Activated T-helper 2 cell treated with anti-CD3 and anti-CD28 coated beads, Interferon-gamma antibody, Interleukin-2, Interleukin-4, amounts not matched to agents 10 μg/mL and 5 μg/mL and 100 μg/mL, durations not matched to agents 14 hours and 24 hours and 36 hours (primary cell): Measurements from ENCODE around the gene CNTNAP2. TPM values are rescaled to one million over a fixed set of nuclear protein-coding genes. Genes with fewer than 3 reads are reported as not detected.
A peak's percentile ranks its signal among the peaks of the same experiment; 100 is the strongest.

Source experiments
- DNase-seq: peaks from one replicate; pipeline ENCODE4 v3.0.0; 2021; ENCODE audit warnings: low spot score
- H3K27ac Mint-ChIP-seq: one replicate; pipeline ENCODE4 v1.8.0; 2021; ENCODE audit warnings: mixed read lengths
- H3K27me3 Mint-ChIP-seq: one replicate; pipeline ENCODE4 v1.8.0; 2021; ENCODE audit warnings: low read depth, mixed read lengths
- H3K36me3 Mint-ChIP-seq: one replicate; pipeline ENCODE4 v1.8.0; 2021; ENCODE audit warnings: low read depth, mixed read lengths
- H3K4me1 Mint-ChIP-seq: one replicate; pipeline ENCODE4 v1.8.0; 2021; ENCODE audit warnings: low read depth, mixed read lengths
- H3K4me3 Mint-ChIP-seq: one replicate; pipeline ENCODE4 v1.8.0; 2021; ENCODE audit warnings: low read depth, mild to moderate bottlenecking, moderate library complexity, mixed read lengths
- H3K9me3 Mint-ChIP-seq: one replicate; pipeline ENCODE4 v1.8.0; 2021; ENCODE audit warnings: mixed read lengths
- intact Hi-C: fragments of 100-400 bp; cut with micrococcal nuclease; formaldehyde crosslinking; loops from one replicate; pipeline ENCODE4 v1.15.1; 2023
- total RNA-seq: library from RNA; stranded (reverse); gene quantifications from 2 replicates; pipeline ENCODE4 v1.2.3, GENCODE V29; 2022

CNTNAP2 gene
- total RNA-seq, 1 donor from 2014 or later, result not detected

DNA sequence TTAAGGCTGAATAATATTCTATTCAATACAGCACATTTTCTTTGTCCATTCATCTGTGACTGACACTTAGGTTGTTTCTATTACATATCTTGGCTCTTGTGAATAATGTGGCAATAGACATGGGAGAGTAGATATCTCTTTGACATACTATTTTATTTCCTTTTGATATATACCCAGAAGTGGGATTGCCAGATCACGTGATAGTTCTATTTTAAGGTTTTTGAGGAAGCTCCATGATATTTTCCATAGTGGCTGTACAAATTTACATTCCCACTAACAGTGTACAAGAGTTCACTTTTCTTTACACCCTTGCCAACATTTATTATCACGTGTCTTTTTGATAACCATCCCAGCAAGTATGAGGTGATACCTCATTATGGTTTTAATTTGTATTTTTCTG lies 1114.7 kb downstream of the CNTNAP2 start:
- peaks cover 42% of the 10 kb centered on the region for H3K9me3 Mint-ChIP-seq
- no peaks in the 10 kb centered on the region for H3K36me3 Mint-ChIP-seq
- H3K4me1 Mint-ChIP-seq, result no peaks in the 10 kb centered on the region
- H3K27ac Mint-ChIP-seq, result no peak overlapping the region
- DNase-seq, result no peak
- H3K27me3 Mint-ChIP-seq, result no peaks in the 10 kb centered on the region
- H3K4me3 Mint-ChIP-seq, result no peak overlapping the region
- intact Hi-C loops, result no loop called here

DNA sequence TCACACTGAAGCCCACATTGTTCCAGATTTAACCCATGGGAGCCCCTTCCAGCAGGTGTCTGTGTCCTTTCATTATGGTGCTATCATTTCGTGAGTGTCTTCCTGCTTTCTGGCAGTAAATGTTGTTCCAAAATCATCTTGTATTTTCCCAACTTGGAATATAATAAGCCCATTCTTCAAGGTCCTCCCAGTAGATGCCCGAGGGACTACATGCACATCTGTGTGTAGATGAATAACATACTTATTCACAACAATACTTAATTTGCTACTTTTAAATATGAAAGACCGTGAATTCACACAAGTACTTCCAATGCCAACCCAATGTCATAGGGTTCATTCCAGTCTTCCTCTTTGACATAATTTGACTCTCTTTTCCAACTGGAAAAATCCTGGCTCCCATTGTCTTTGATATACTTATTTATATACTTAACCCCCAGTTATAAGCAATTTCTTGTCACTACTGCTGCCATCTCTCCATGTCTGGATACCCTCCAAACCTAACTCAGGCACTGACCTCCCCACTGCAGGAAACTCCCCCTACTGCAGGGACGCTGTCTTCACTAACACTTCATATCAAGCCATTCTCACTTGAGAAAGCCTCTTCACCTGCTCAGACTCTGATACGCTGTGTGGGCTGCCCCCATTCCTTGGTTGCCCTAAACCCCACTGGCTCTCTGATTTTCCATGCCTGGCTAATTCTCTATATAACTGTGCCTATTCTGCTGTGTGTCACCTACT lies 1119.2 kb downstream of the CNTNAP2 start:
- no peak for DNase-seq
- Mint-ChIP-seq H3K4me1 (no peaks in the 10 kb centered on the region), H3K36me3 (no peaks in the 10 kb centered on the region), H3K27ac (no peak overlapping the region), H3K27me3 (no peaks in the 10 kb centered on the region), H3K4me3 (no peak overlapping the region), H3K9me3 (peaks cover 31% of the 10 kb centered on the region)
- intact Hi-C loops, result no loop called here

DNA sequence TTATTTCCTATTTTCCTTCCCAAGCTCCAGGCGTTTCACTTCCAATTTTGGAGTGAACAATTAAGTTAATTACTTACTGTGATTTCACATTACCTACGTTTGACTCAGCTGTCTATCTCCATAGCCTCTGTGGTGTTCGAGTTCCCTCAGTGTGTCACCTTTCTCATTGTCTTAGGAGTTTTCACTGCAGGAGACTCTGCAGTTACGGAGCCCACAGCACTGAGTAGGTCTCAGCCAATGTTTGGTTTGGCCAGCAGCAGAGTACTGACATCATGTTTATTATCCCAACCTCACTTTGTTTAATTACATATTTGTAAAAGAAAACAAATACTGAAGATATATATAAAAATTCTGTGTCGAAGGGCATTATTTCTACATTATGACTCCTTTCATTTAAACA lies 1123.9 kb downstream of the CNTNAP2 start:
- no peaks in the 10 kb centered on the region for H3K36me3 Mint-ChIP-seq
- intact Hi-C loops, result no loop called here
- no peaks in the 10 kb centered on the region for H3K27me3 Mint-ChIP-seq
- H3K9me3 Mint-ChIP-seq, result peaks cover 24% of the 10 kb centered on the region
- no peak overlapping the region for H3K27ac Mint-ChIP-seq
- H3K4me3 Mint-ChIP-seq, result no peak overlapping the region
- no peak for DNase-seq
- H3K4me1 Mint-ChIP-seq, result no peaks in the 10 kb centered on the region

DNA sequence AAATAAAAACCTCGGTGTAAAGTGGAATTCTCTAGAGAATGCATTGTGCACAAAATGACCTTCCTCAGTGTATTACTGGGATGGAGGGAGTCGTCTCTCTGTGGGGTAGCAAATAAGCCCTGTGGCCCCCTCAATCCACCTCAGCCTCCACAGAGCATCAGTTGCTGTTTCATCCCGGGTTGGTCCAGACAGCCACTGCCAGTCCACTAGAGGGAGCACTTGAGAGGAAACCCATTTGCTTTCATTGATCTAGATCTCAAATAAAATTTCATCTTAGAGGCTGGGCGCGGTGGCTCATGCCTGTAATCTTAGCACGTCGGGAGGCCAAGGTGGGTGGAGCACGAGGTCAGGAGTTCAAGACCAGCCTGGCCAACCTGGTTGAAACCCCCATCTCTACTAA lies 1128.7 kb downstream of the CNTNAP2 start:
- H3K4me1 Mint-ChIP-seq, result no peaks in the 10 kb centered on the region
- no peak overlapping the region for H3K27ac Mint-ChIP-seq
- DNase-seq, result peak; percentile 9
- intact Hi-C loops, result no loop called here
- peaks cover 11% of the 10 kb centered on the region for H3K9me3 Mint-ChIP-seq
- no peaks in the 10 kb centered on the region for H3K27me3 Mint-ChIP-seq
- no peaks in the 10 kb centered on the region for H3K36me3 Mint-ChIP-seq
- no peak overlapping the region for H3K4me3 Mint-ChIP-seq

DNA sequence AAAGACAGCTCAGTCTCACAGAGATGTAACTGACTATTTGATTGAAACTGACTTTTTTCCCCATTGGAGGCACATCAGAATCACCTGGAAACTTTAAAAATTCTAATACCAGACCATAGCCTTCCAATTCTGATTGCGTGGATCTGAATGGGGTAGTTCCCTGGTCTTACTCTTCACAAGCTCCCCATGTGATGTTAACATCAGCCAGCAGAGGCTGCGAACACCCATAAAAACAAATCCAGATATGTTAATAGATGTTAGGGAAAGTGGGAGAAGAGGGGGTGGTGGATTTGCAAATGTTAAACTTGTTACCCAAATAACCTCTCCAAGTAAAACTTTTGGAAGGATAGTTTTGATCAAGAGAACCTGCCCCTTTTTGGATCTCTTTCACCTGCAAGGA lies 1133.4 kb downstream of the CNTNAP2 start:
- Mint-ChIP-seq H3K4me1 (no peaks in the 10 kb centered on the region), H3K4me3 (no peak overlapping the region), H3K36me3 (no peaks in the 10 kb centered on the region), H3K9me3 (peaks cover 5% of the 10 kb centered on the region), H3K27ac (no peak overlapping the region), H3K27me3 (no peaks in the 10 kb centered on the region)
- DNase-seq, result no peak
- intact Hi-C loops, result no loop called here

DNA sequence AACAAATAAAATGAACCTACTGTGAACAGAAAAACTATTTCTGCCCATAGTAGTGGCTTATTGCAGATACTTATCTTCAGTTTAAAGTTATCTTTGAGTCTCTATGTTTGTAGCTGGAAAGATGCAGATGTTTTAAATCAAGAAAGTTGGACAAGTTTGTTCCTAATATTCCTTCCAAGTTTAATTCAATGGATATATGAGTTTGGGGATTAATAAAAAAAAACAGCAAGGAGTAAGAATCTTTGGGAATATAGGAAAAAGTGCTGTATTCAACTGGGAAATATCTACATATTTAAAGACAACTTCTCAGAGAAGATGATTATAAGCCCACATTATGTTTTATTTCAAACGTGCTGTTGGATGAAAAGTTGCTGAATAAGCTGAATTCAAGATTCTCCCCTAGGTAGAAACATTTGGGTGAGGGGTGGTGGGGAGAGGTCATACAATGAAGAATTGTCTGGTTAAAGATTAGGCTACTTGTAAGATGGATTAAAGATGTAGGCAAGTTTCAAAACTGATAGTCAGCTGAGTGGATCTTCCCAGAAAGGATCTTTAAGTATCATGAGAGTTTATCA lies 1135.2 kb downstream of the CNTNAP2 start:
- Mint-ChIP-seq H3K36me3 (no peaks in the 10 kb centered on the region), H3K4me1 (no peaks in the 10 kb centered on the region), H3K4me3 (no peak overlapping the region)

DNA sequence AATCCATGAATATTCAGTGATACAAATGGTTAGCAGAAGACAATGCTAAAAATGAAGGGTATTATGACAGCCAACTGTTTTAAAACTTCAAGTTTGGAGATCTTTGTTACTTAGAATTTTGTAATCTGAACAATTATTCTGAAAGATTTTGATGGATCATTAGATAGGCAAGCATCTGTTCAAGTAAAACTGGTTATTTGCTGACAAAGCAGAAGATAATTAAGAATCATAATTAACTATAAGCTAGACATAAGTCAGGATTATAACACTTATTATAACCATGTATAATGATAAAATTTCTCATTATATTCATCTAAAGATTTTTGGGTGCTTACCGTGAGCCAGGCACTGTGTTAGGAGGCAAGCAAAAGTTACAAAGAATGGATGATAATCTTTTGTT lies 1145.1 kb downstream of the CNTNAP2 start:
- no peaks in the 10 kb centered on the region for H3K36me3 Mint-ChIP-seq
- no peak for DNase-seq
- peaks cover 18% of the 10 kb centered on the region for H3K9me3 Mint-ChIP-seq
- H3K4me1 Mint-ChIP-seq, result no peaks in the 10 kb centered on the region
- no peak overlapping the region for H3K4me3 Mint-ChIP-seq
- H3K27ac Mint-ChIP-seq, result no peak overlapping the region
- intact Hi-C loops, result no loop called here
- no peaks in the 10 kb centered on the region for H3K27me3 Mint-ChIP-seq

More for the DNA sequence above, 1135.2 kb downstream of the CNTNAP2 start:
- intact Hi-C loops, result no loop called here
- Mint-ChIP-seq H3K27ac (no peak overlapping the region), H3K27me3 (no peaks in the 10 kb centered on the region), H3K9me3 (peaks cover 8% of the 10 kb centered on the region)
- DNase-seq, result no peak

DNA sequence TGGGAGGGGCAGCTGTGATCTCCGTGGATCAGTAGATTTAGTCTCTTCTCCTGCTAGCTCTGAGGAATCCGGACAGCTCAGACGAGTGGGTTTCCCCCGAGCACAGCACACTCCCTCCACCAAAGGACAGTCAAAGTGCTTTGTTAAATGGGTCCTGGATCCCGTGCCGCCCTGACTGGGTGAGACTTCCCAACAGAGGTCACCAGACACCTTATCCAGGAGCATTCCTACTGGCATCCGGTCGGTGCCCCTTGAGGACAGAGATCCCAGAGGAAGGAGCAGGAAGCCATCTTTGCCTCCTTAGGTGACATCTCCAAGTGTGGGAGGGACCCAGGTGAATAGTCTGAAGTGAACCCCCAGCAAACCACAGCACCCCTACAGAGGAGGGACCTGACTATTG lies 1148.9 kb downstream of the CNTNAP2 start:
- H3K4me3 Mint-ChIP-seq, result no peak overlapping the region
- intact Hi-C loops, result no loop called here
- H3K36me3 Mint-ChIP-seq, result no peaks in the 10 kb centered on the region
- H3K27ac Mint-ChIP-seq, result no peak overlapping the region
- no peaks in the 10 kb centered on the region for H3K27me3 Mint-ChIP-seq
- H3K4me1 Mint-ChIP-seq, result no peaks in the 10 kb centered on the region
- peaks cover 13% of the 10 kb centered on the region for H3K9me3 Mint-ChIP-seq
- DNase-seq, result no peak

DNA sequence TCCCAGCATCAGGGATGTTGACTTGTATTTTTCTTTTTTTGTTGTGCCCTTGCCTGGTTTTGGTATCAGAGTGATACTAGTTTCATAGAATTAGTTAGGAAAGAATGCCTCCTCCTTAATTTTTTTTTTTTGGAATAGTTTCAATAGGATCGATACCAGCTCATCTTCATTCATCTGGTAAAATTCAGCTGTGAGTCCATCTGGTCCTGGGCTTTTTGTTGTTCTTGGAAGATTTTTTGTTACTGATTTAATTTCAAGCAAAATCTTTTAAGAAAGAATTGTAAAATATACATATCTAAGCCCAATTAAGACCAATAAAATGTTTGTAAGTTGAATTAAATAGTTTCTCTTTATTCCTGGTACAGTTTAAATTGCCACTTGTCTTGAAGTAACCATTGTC lies 1159.5 kb downstream of the CNTNAP2 start:
- no peak overlapping the region for H3K27ac Mint-ChIP-seq
- H3K9me3 Mint-ChIP-seq, result peaks cover 20% of the 10 kb centered on the region
- H3K4me1 Mint-ChIP-seq, result no peaks in the 10 kb centered on the region
- H3K4me3 Mint-ChIP-seq, result no peak overlapping the region
- intact Hi-C loops, result no loop called here
- H3K27me3 Mint-ChIP-seq, result no peaks in the 10 kb centered on the region
- H3K36me3 Mint-ChIP-seq, result no peaks in the 10 kb centered on the region
- no peak for DNase-seq

DNA sequence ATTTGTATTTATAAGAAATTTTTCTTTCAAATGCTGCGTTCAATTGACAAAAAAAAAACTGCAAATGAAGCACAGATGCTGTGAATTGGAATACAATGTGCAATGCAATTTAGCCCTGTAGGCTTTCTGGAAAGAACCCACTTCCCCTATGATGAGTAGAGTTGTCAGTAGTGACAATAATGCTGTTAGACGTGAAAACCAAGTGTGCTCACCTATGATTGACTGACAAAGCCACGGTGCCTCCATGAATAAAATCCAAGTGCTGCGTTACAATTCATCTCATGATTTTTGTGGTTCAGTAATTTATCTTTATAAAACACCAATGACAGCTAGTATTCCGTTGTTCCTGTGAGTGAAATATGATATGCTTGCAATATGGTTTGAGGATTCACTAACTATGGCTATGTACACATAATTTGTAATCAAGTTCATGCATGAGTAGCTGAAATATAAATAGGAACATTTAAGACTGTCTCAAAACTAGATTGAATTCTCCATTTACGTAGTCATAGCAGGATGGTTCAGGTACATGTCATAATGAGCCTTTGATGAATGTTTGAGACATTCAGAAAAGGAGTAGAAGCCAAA lies 1160.3 kb downstream of the CNTNAP2 start:
- intact Hi-C loops, result no loop called here
- H3K27ac Mint-ChIP-seq, result no peak overlapping the region
- peaks cover 20% of the 10 kb centered on the region for H3K9me3 Mint-ChIP-seq

DNA sequence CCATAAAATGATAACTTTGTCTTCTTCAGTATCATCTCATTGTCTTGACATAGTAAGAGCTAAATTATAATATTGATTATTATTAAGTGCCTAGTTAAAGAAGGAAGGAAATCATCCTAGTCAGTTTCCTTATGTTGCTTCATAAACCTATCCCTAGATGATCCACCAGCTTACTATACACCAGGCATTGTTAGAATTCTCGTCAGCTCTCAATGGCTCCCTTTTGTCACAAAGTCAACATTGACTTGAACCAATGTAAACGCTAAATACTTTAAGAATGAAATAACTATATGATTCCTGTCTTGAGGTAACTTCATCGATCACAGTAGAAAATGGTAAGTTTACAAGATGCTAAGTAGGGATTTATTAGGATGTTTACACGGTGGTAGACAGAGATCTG lies 1162.9 kb downstream of the CNTNAP2 start:
- intact Hi-C loops, result no loop called here

More for the DNA sequence above, 1160.3 kb downstream of the CNTNAP2 start:
- Mint-ChIP-seq H3K4me1 (no peaks in the 10 kb centered on the region), H3K27me3 (no peaks in the 10 kb centered on the region), H3K4me3 (no peak overlapping the region), H3K36me3 (no peaks in the 10 kb centered on the region)
- no peak for DNase-seq

DNA sequence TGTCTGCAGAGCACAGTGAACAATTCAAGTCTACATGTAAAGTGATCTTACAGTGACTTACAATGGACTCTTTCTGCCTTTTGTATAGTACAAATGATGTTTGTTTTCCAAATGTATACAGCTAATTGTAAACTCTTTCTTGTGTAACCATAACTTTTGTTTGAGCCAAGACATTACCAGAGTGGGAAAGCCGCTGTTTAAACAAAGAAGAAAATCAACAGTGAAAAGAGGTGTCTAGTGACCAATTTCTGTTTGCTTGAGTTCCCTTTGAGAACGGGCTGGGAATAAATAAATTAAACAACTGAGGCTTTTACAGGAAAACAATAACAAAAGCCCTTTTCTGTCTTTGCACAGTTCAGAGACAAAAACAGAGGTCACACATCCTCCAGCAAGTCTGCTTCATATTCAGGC lies 1163.4 kb downstream of the CNTNAP2 start:
- H3K27ac Mint-ChIP-seq, result no peak overlapping the region
- no peaks in the 10 kb centered on the region for H3K4me1 Mint-ChIP-seq
- DNase-seq, result no peak
- H3K4me3 Mint-ChIP-seq, result no peak overlapping the region
- no peaks in the 10 kb centered on the region for H3K27me3 Mint-ChIP-seq
- intact Hi-C loops, result no loop called here
- no peaks in the 10 kb centered on the region for H3K36me3 Mint-ChIP-seq
- peaks cover 19% of the 10 kb centered on the region for H3K9me3 Mint-ChIP-seq

More for the DNA sequence above, 1162.9 kb downstream of the CNTNAP2 start:
- H3K4me3 Mint-ChIP-seq, result no peak overlapping the region
- no peaks in the 10 kb centered on the region for H3K36me3 Mint-ChIP-seq
- H3K9me3 Mint-ChIP-seq, result peaks cover 22% of the 10 kb centered on the region
- no peak for DNase-seq
- H3K27ac Mint-ChIP-seq, result no peak overlapping the region
- no peaks in the 10 kb centered on the region for H3K27me3 Mint-ChIP-seq
- H3K4me1 Mint-ChIP-seq, result no peaks in the 10 kb centered on the region

DNA sequence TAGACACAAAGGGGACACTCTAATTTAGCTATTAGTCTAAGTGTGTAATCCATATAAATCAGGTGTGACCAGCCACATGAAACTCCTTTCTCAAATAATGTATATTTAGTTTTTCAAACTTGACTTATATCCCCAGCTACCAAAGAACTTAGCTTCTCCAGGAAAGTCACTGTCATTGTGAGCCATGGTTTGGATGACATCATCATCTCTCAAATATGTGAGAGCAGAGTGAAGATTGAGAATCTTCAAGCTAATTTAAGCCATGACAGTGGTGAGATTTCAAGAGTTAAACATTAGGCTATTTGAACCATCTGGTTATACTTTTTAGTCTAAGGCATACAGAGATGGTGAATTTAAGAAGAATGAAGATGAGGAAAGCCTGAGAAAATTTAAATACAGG lies 1165.6 kb downstream of the CNTNAP2 start:
- Mint-ChIP-seq H3K27me3 (no peaks in the 10 kb centered on the region), H3K27ac (no peak overlapping the region), H3K4me1 (no peaks in the 10 kb centered on the region), H3K36me3 (no peaks in the 10 kb centered on the region), H3K4me3 (no peak overlapping the region), H3K9me3 (peaks cover 15% of the 10 kb centered on the region)
- intact Hi-C loops, result no loop called here
- DNase-seq, result no peak
